Colonic mucosa (tissue), 4 donors: ENCODE data around the gene THAP5. TPM values are rescaled to one million over a fixed set of nuclear protein-coding genes. Genes with fewer than 3 reads are reported as not detected.

ENCODE experiments used
- DNase-seq: peaks from one replicate; pipeline ENCODE4 v3.0.0-alpha.2; 2020
- H3K27ac ChIP-seq: fragments of 200-600 bp; one replicate; pipeline ENCODE4 v1.8.0; 2021
- H3K27me3 ChIP-seq: fragments of 200-600 bp; one replicate; pipeline ENCODE4 v1.8.0; 2021
- H3K36me3 ChIP-seq: fragments of 200-600 bp; one replicate; pipeline ENCODE4 v1.8.0; 2021
- H3K4me1 ChIP-seq: fragments of 200-600 bp; one replicate; pipeline ENCODE4 v1.8.0; 2021; ENCODE audit warnings: mild to moderate bottlenecking
- H3K4me3 ChIP-seq: fragments of 200-600 bp; one replicate; pipeline ENCODE4 v1.8.0; 2021
- H3K9ac ChIP-seq, 2 donors: one replicate each; pipeline ENCODE4 v1.7.0; 2013; ENCODE audit warnings: control low read depth in 2 of 2, low read depth in 2 of 2, low read length in 2 of 2
- H3K9me3 ChIP-seq: fragments of 200-600 bp; one replicate; pipeline ENCODE4 v1.8.0; 2021
- intact Hi-C: fragments of 100-400 bp; cut with DNase I; formaldehyde crosslinking; loops from one replicate; pipeline ENCODE4 v1.14.1; 2022
- total RNA-seq, 2 donors: library from RNA; stranded (reverse); fragmentation: NEBNext Ultra II Directional in 1 of 2; extraction: Animal tissue kit (Norgen Biotek cat#: 25700) in 1 of 2; gene quantifications; one replicate each; pipeline ENCODE4 v1.2.1, GENCODE V29; 2021
- TF ChIP-seq, protein P1 (sequence below): fragments of 200-600 bp; IDR thresholded peaks from one replicate; pipeline ENCODE4 v1.8.0; 2022; ENCODE audit warnings: antibody characterized with exemption, mild to moderate bottlenecking
- donor health status: healthy.
- donor health status: DM: no; HTN: no; CAD: no.
- donor health status: DM: no; HTN: no; CAD: no.

Gene THAP5
- total RNA-seq, 2 donors from 2014 or later: 15.7 to 18.0 TPM

DNA sequence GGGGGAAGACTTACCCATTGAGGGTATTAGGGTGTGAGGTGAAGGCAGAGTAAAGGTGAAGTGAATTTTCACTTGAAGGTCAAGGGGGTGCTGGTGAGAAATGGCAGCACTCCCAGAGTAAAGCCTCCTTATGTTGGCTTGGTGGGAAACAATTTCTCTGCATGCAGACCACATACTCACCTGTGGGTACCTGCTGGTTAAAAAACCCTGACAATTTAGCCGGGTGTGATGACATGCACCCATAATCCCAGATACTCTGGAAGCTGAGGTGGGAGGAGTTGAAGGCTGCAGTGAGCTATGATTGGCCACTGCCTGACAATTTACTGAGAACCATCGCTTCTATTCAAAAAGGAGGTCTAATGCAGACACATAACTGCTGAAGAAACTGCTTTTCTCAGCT, 5.7 kb upstream of the THAP5 start:
- H3K4me1 ChIP-seq: peaks cover 4% of the 10 kb centered on the region
- H3K9me3 ChIP-seq: no peaks in the 10 kb centered on the region
- DNase-seq: no peak
- H3K9ac ChIP-seq: no peak overlapping the region
- no peak overlapping the region for H3K27ac ChIP-seq
- H3K4me3 ChIP-seq: no peak overlapping the region
- no peaks in the 10 kb centered on the region for H3K36me3 ChIP-seq
- H3K27me3 ChIP-seq: no peaks in the 10 kb centered on the region
- TF ChIP-seq, protein P1, sequence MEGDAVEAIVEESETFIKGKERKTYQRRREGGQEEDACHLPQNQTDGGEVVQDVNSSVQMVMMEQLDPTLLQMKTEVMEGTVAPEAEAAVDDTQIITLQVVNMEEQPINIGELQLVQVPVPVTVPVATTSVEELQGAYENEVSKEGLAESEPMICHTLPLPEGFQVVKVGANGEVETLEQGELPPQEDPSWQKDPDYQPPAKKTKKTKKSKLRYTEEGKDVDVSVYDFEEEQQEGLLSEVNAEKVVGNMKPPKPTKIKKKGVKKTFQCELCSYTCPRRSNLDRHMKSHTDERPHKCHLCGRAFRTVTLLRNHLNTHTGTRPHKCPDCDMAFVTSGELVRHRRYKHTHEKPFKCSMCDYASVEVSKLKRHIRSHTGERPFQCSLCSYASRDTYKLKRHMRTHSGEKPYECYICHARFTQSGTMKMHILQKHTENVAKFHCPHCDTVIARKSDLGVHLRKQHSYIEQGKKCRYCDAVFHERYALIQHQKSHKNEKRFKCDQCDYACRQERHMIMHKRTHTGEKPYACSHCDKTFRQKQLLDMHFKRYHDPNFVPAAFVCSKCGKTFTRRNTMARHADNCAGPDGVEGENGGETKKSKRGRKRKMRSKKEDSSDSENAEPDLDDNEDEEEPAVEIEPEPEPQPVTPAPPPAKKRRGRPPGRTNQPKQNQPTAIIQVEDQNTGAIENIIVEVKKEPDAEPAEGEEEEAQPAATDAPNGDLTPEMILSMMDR: no peak
- intact Hi-C loops: no loop called here

DNA sequence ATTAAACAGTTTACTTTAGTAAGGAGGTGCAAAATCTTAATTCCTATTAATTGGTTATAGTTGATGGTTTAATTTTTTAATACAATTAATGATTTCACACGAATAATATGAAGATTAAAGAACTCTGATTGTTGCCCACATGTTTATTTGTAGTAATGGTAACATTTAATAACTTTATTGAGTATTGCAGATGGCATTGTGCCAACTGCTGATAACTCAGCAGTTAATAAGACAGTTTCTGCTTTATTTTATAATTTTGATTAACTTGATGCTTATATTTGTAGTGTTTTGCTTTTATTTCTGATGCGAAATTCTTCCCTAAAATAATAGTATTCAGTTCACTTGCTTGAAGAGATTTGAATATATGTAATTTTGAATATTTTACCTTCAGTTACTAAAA, 3.0 kb upstream of the THAP5 start:
- TF ChIP-seq, protein P1: no peak
- H3K4me3 ChIP-seq: no peak overlapping the region
- no peak overlapping the region for H3K9ac ChIP-seq
- H3K36me3 ChIP-seq: no peaks in the 10 kb centered on the region
- DNase-seq: no peak
- intact Hi-C loops: no loop called here
- H3K9me3 ChIP-seq: no peaks in the 10 kb centered on the region
- no peaks in the 10 kb centered on the region for H3K27me3 ChIP-seq
- no peak overlapping the region for H3K27ac ChIP-seq
- peaks cover 12% of the 10 kb centered on the region for H3K4me1 ChIP-seq

DNA sequence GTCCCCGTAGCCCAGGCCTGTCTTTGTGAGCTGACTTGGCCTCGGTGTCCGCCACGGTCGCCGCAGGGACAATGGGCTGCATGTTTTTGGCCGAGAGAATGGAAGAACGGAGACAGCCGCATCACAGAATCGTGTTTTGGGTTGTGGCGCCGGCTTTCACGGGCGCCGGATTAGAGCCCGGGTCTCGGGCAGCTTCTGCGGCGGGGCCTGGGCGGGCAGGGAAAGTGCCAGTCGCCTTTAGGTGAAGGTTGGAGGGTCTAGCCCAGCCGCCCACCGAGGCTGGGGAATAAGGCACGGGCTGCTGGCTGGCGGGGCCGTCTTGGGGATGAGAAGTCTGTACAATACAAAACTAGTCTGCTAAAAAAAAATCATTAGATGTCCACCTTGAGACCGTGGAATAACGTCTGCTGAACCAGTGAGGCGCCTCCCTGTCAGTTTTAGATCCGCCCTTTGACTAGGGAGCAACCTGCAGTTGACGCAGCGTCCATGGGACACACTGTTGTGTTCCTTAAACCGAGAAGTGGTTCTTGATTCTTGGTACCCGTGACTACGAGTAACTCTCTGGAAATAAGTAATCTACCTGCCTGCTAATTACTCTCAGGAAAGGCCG, 745 bp upstream of the THAP5 start:
- intact Hi-C loops: no loop called here
- Histone ChIP-seq H3K27ac (peak overlapping the region; percentile 98), H3K36me3 (no peaks in the 10 kb centered on the region), H3K4me3 (peak overlapping the region; percentile 89), H3K9ac (peak overlapping the region; percentile 82 to 94), H3K27me3 (no peaks in the 10 kb centered on the region), H3K9me3 (no peaks in the 10 kb centered on the region), H3K4me1 (peaks cover 12% of the 10 kb centered on the region)
- TF ChIP-seq, protein P1: no peak
- peak; percentile 57 for DNase-seq

DNA sequence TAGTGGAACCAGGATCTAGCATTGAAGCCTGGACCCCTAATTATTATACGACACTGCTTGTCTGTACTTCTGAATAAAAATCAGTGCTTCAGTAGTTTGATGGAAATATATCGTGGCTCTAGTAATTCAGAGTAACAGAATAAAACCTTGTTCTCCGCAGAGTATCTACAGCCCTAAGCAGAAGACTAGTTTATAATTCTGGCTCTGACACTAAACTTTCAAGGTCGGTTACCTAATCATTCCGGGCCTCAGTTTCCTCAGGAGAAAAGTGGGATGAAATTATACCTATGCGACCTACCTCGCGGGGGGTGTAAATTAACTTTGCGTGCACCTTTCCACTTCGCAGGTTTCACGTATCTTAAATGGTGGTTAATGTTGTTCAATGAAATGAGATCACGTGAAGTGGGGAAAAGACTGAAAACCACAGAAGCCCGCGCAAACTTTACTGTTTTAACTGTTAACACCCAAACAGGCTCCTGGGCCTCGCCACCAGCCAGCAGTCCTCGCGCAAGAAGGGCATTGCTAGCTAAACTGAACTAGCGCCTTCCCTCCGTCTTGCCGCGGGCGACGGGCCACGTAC, 615 bp downstream of the THAP5 start:
- H3K27me3 ChIP-seq: no peaks in the 10 kb centered on the region
- TF ChIP-seq, protein P1: no peak
- H3K27ac ChIP-seq: peak overlapping the region; percentile 98
- H3K9ac ChIP-seq: peak overlapping the region; percentile 80 to 88
- H3K4me3 ChIP-seq: peak overlapping the region; percentile 89
- peaks cover 12% of the 10 kb centered on the region for H3K4me1 ChIP-seq
- no peaks in the 10 kb centered on the region for H3K9me3 ChIP-seq
- intact Hi-C loops: loop anchor here (5.0 kb wide), 1 partner anchor 42 kb away; the partner anchor contains the start of gene PNPLA8
- DNase-seq: no peak
- no peaks in the 10 kb centered on the region for H3K36me3 ChIP-seq

DNA sequence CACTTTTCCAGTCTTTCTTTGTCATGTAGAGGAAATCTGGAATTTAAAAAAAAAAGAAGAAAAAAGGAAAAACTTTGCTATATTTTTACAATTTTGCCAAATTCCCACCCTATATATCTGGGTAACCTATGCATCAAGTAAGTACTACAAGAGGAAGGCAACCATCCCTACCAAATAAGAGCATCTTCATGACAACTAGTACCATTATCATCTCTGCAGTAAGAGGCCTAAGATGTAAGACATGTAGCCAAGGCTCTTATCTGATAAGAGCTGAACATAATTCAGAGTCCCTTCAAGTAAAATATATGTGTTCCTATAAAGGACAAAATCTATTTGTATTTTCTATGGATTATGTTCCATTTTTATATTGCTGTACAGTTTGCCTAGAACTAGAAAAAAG, 3.5 kb downstream of the THAP5 start:
- intact Hi-C loops: loop anchor here (5.0 kb wide), 1 partner anchor 39 kb away; the partner anchor contains the start of gene PNPLA8
- H3K4me3 ChIP-seq: no peak overlapping the region
- peaks cover 8% of the 10 kb centered on the region for H3K4me1 ChIP-seq
- H3K9ac ChIP-seq: no peak overlapping the region
- no peak overlapping the region for H3K27ac ChIP-seq
- DNase-seq: no peak
- no peaks in the 10 kb centered on the region for H3K36me3 ChIP-seq
- H3K9me3 ChIP-seq: no peaks in the 10 kb centered on the region
- TF ChIP-seq, protein P1: no peak
- no peaks in the 10 kb centered on the region for H3K27me3 ChIP-seq
